Transverse colon (tissue), 4 donors: ENCODE data around the gene COL11A2. TPM values are rescaled to one million over a fixed set of nuclear protein-coding genes. Genes with fewer than 3 reads are reported as not detected.

Source experiments
- DNase-seq: peaks from one replicate; pipeline ENCODE4 v3.0.0-alpha.2; 2019
- H3K27ac ChIP-seq, 4 donors: fragments of 200-600 bp; sonication (generic); 2 replicates each; pipeline ENCODE4 v1.5.1; 2016 to 2018; ENCODE audit warnings: inconsistent platforms in 4 of 4
- H3K27me3 ChIP-seq: fragments of 200-600 bp; sonication (generic); 2 replicates; pipeline ENCODE4 v1.5.1; 2017; ENCODE audit warnings: inconsistent platforms
- H3K36me3 ChIP-seq, 4 donors: fragments of 200-600 bp; sonication (generic); 2 replicates each; pipeline ENCODE4 v1.5.1; 2017 to 2019; ENCODE audit warnings: inconsistent platforms in 4 of 4
- H3K4me1 ChIP-seq, 4 donors: fragments of 200-600 bp; sonication (generic); 2 replicates each; pipeline ENCODE4 v1.5.1; 2017 to 2020; ENCODE audit warnings: inconsistent platforms in 4 of 4
- H3K4me3 ChIP-seq, 4 donors: fragments of 200-600 bp; sonication (generic); 1 replicate in 1 of 4; 2 replicates in 3 of 4; pipeline versions ENCODE4 v1.5.1 to v1.6.1; 2017 to 2019; ENCODE audit warnings: inconsistent platforms in 4 of 4
- H3K9me3 ChIP-seq, 2 donors: fragments of 200-600 bp; sonication (generic); 2 replicates each; pipeline ENCODE4 v1.5.1; 2017 to 2019; ENCODE audit warnings: inconsistent platforms in 2 of 2
- CTCF ChIP-seq, 5 experiments: fragments of 200-600 bp in 3 of 5; fragments of 450-650 bp in 2 of 5; sonication (generic) in 3 of 5; IDR thresholded peaks; 1 replicate in 2 of 5; 2 replicates in 3 of 5; pipeline ENCODE4 v1.5.1; 2016 to 2017; ENCODE audit warnings: antibody characterized with exemption in 5 of 5, inconsistent platforms in 3 of 5, mild to moderate bottlenecking in 2 of 5, moderate library complexity in 1 of 5
- EP300 ChIP-seq: sonication (generic); formaldehyde crosslinking; IDR thresholded peaks from one replicate; pipeline ENCODE4 v1.6.1; 2017; ENCODE audit warnings: antibody characterized with exemption, low read depth
- POLR2A ChIP-seq: fragments of 450-650 bp; IDR thresholded peaks from one replicate; pipeline ENCODE4 v1.6.1; 2016; ENCODE audit warnings: antibody characterized with exemption, mild to moderate bottlenecking, moderate library complexity
- POLR2AphosphoS5 ChIP-seq, 3 donors: sonication (generic); formaldehyde crosslinking; IDR thresholded peaks; one replicate each; pipeline ENCODE4 v1.6.1; 2016; ENCODE audit warnings: antibody characterized with exemption in 3 of 3
- WGBS, 2 donors: methylation state at CpG; one replicate each; pipeline ENCODE4 v1.1.5; 2018; ENCODE audit warnings: low coverage in 1 of 2; 5-methylcytosine and 5-hydroxymethylcytosine counted together
- in situ Hi-C, 4 donors: fragments of 200-750 bp; cut with MboI; loops; one replicate each; pipeline versions ENCODE4 v1.15.0 to v1.15.1; 2017; ENCODE audit warnings: low sequenced_read_pairs in 3 of 4, low pct_ligation_motif_present in 1 of 4, low pct_unique_long_range_greater_than_20kb in 1 of 4
- intact Hi-C: fragments of 100-400 bp; cut with DNase I; formaldehyde crosslinking; loops from one replicate; pipeline ENCODE4 v1.15.1; 2023; ENCODE audit warnings: low total_unique reads
- total RNA-seq, 4 donors: library from RNA; depleted of rRNA; stranded (reverse); fragments of >200 nt; gene quantifications; one replicate each; pipeline ENCODE4 v1.1.0, GENCODE V29; 2016

COL11A2 gene
- total RNA-seq, 4 donors from 2014 or later = 0.14 to 0.79 (median 0.75) TPM; not detected in 1

GRCh38 chr6:33147807-33148666 lies 44.2 kb downstream of the COL11A2 start:
- Histone ChIP-seq H3K4me1 (peaks cover 0 to 3% (median 0%) of the 10 kb centered on the region in 4 donors), H3K27me3 (peaks cover 19% of the 10 kb centered on the region), H3K9me3 (peaks cover 0 to 12% of the 10 kb centered on the region in 2 donors), H3K4me3 (no peak overlapping the region), H3K36me3 (no peaks in the 10 kb centered on the region), H3K27ac (no peak overlapping the region)
- in situ Hi-C loops = no loop called here
- 27 to 44% methylated on average over 6 to 8 of the region's 8 CpGs for WGBS, 2 donors
- intact Hi-C loops = no loop called here
- TF ChIP-seq EP300 (no peak), CTCF (IDR thresholded peaks at IDR 0.05) (peak; percentile 75 to 79 (median 76)), POLR2A (no peak), POLR2AphosphoS5 (IDR thresholded peaks at IDR 0.05) (no peak)
- no peak for DNase-seq

GRCh38 chr6:33144373-33144772 lies 47.9 kb downstream of the COL11A2 start:
- TF ChIP-seq CTCF (IDR thresholded peaks at IDR 0.05) = no peak
- no peak for TF ChIP-seq POLR2A
- no peak for TF ChIP-seq POLR2AphosphoS5 (IDR thresholded peaks at IDR 0.05)
- TF ChIP-seq EP300 = no peak
- in situ Hi-C loops = no loop called here
- Histone ChIP-seq H3K27ac (no peak overlapping the region), H3K27me3 (peaks cover 29% of the 10 kb centered on the region), H3K9me3 (no peaks in the 10 kb centered on the region), H3K36me3 (no peaks in the 10 kb centered on the region), H3K4me3 (no peak overlapping the region), H3K4me1 (peaks cover 0 to 3% (median 0%) of the 10 kb centered on the region in 4 donors)
- intact Hi-C loops = no loop called here
- DNase-seq = no peak
- 29% methylated on average over 1 of the region's 1 CpG; no CpG with 5 or more reads in 1 of the 2 donors for whole genome bisulfite sequencing, 2 donors

GRCh38 chr6:33143113-33143770 lies 49.0 kb downstream of the COL11A2 start:
- H3K4me3 ChIP-seq = no peak overlapping the region
- peaks cover 0 to 1% (median 0%) of the 10 kb centered on the region in 4 donors for H3K4me1 ChIP-seq
- TF ChIP-seq POLR2AphosphoS5 (IDR thresholded peaks at IDR 0.05) (no peak), EP300 (no peak), POLR2A (no peak), CTCF (IDR thresholded peaks at IDR 0.05) (no peak)
- intact Hi-C loops (no loop called here), in situ Hi-C loops (no loop called here)
- DNase-seq = no peak
- 75 to 80% methylated on average over 9 to 11 of the region's 14 CpGs for WGBS, 2 donors
- no peak overlapping the region for H3K27ac ChIP-seq
- peaks cover 30% of the 10 kb centered on the region for H3K27me3 ChIP-seq
- H3K36me3 ChIP-seq = no peaks in the 10 kb centered on the region
- no peaks in the 10 kb centered on the region for H3K9me3 ChIP-seq

- no peak for TF ChIP-seq CTCF (IDR thresholded peaks at IDR 0.05)
- TF ChIP-seq POLR2AphosphoS5 (IDR thresholded peaks at IDR 0.05) = no peak
- no peak for TF ChIP-seq EP300
- TF ChIP-seq POLR2A = no peak
- peaks cover 35% of the 10 kb centered on the region for H3K27me3 ChIP-seq
- intact Hi-C loops = no loop called here
- H3K36me3 ChIP-seq = no peaks in the 10 kb centered on the region
- H3K27ac ChIP-seq = no peak overlapping the region
- in situ Hi-C loops = no loop called here
- DNase-seq = no peak
- 59 to 61% methylated on average over 5 of the region's 5 CpGs for WGBS, 2 donors
- no peaks in the 10 kb centered on the region for H3K4me1 ChIP-seq
- H3K9me3 ChIP-seq = no peaks in the 10 kb centered on the region
- no peak overlapping the region for H3K4me3 ChIP-seq
Measured at GRCh38 chr6:33142501-33143070, 49.7 kb downstream of the COL11A2 start.
